GM18861 (cell line): ENCODE data around the gene ARFGEF3.

Source experiments
- ATAC-seq: cut with Tn5 transposase; IDR thresholded peaks from one replicate; pipeline ENCODE4 v1.9.1; 2021; ENCODE audit not compliant: unreplicated experiment

Gene ARFGEF3

GRCh38 chr6:138162955-138163575 lies 1.3 kb downstream of the ARFGEF3 start:
- no peak for ATAC-seq

- ATAC-seq: no peak
Measured at GRCh38 chr6:138175596-138175995, 13.9 kb downstream of the ARFGEF3 start.

GRCh38 chr6:138176652-138177232 lies 15.0 kb downstream of the ARFGEF3 start:
- ATAC-seq: no peak

GRCh38 chr6:138182939-138183789 lies 21.4 kb downstream of the ARFGEF3 start:
- no peak for ATAC-seq

- no peak for ATAC-seq
Measured at GRCh38 chr6:138183790-138184134, 22.0 kb downstream of the ARFGEF3 start.

- ATAC-seq: no peak
Measured at GRCh38 chr6:138184230-138184629, 22.5 kb downstream of the ARFGEF3 start.

GRCh38 chr6:138187156-138187555 lies 25.4 kb downstream of the ARFGEF3 start:
- no peak for ATAC-seq

GRCh38 chr6:138188278-138188941 lies 26.7 kb downstream of the ARFGEF3 start:
- no peak for ATAC-seq

GRCh38 chr6:138194287-138194686 lies 32.5 kb downstream of the ARFGEF3 start:
- ATAC-seq: no peak

GRCh38 chr6:138196122-138196738 lies 34.5 kb downstream of the ARFGEF3 start:
- no peak for ATAC-seq

- no peak for ATAC-seq
Measured at GRCh38 chr6:138197570-138197969, 35.8 kb downstream of the ARFGEF3 start.

- no peak for ATAC-seq
Measured at GRCh38 chr6:138198430-138199091, 36.8 kb downstream of the ARFGEF3 start.

GRCh38 chr6:138201836-138202235 lies 40.1 kb downstream of the ARFGEF3 start:
- ATAC-seq: no peak

GRCh38 chr6:138203315-138203714 lies 41.6 kb downstream of the ARFGEF3 start:
- no peak for ATAC-seq

- ATAC-seq: no peak
Measured at GRCh38 chr6:138204303-138204702, 42.6 kb downstream of the ARFGEF3 start.

GRCh38 chr6:138204792-138205384 lies 43.1 kb downstream of the ARFGEF3 start:
- no peak for ATAC-seq

GRCh38 chr6:138205437-138206094 lies 43.8 kb downstream of the ARFGEF3 start:
- ATAC-seq: no peak

- no peak for ATAC-seq
Measured at GRCh38 chr6:138206862-138207261, 45.1 kb downstream of the ARFGEF3 start.

- ATAC-seq: no peak
Measured at GRCh38 chr6:138211048-138211581, 49.4 kb downstream of the ARFGEF3 start.
